Body of pancreas (tissue), 4 donors: ENCODE data around the gene CERCAM.

Experiments
- POLR2A ChIP-seq, 3 donors: fragments of 450-650 bp; IDR thresholded peaks; one replicate each; pipeline ENCODE4 v1.6.1; 2016; ENCODE audit warnings: antibody characterized with exemption in 3 of 3, mild to moderate bottlenecking in 2 of 3
- TF ChIP-seq, protein P1 (sequence below), 7 experiments: fragments of 450-650 bp in 4 of 7; fragments of 200-600 bp in 3 of 7; sonication (generic) in 3 of 7; IDR thresholded peaks; one replicate each; pipeline ENCODE4 v1.5.1; 2016 to 2019; ENCODE audit warnings: antibody characterized with exemption in 7 of 7

DNA sequence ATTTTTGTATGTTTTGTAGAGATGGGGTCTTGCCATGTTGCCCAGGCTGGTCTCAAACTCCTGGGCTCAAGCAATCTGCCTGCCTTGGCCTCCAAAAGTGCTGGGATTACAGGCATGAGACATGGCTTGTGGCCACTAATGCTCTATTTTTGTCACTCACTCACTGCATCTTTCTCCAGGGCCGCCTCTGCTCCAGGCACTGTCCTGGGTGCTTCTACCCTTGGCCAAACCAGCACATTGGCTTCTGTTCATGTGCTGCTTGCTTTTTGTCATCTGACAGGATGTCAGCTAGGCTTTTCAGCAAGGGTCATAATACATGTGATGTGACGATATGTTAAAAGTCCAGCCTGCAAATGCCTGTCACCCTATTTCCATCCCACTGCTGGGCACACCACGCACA, 38.4 kb downstream of the CERCAM start:
- TF ChIP-seq, protein P1, sequence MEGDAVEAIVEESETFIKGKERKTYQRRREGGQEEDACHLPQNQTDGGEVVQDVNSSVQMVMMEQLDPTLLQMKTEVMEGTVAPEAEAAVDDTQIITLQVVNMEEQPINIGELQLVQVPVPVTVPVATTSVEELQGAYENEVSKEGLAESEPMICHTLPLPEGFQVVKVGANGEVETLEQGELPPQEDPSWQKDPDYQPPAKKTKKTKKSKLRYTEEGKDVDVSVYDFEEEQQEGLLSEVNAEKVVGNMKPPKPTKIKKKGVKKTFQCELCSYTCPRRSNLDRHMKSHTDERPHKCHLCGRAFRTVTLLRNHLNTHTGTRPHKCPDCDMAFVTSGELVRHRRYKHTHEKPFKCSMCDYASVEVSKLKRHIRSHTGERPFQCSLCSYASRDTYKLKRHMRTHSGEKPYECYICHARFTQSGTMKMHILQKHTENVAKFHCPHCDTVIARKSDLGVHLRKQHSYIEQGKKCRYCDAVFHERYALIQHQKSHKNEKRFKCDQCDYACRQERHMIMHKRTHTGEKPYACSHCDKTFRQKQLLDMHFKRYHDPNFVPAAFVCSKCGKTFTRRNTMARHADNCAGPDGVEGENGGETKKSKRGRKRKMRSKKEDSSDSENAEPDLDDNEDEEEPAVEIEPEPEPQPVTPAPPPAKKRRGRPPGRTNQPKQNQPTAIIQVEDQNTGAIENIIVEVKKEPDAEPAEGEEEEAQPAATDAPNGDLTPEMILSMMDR (IDR thresholded peaks at IDR 0.05), result no peak
- no peak for TF ChIP-seq POLR2A (IDR thresholded peaks at IDR 0.05)
